CD4-positive, alpha-beta T cell treated with Interleukin-4 for 4 hours (primary cell): Measurements from ENCODE around the gene MRPS10.

Experiments used
- DNase-seq: peaks from one replicate; pipeline ENCODE4 v3.0.0-alpha.2; 2020

Gene MRPS10

GRCh38 chr6:42217519-42218367, at the start of gene MRPS10:
Gene MRPS10, minus strand, starts transcription at chr6:42217861. Its CDS starts 12 bp downstream, at chr6:42217849.
- peak; percentile 94 for DNase-seq

GRCh38 chr6:42266538-42266937, 48.9 kb upstream of the MRPS10 start:
- DNase-seq: no peak

- DNase-seq: no peak
These were observed 47.3 kb upstream of the MRPS10 start for GRCh38 chr6:42264852-42265390.

- no peak for DNase-seq
These were observed 46.6 kb upstream of the MRPS10 start for GRCh38 chr6:42264162-42264851.

GRCh38 chr6:42263165-42263728, 45.6 kb upstream of the MRPS10 start:
- DNase-seq: no peak

- peak; percentile 12 for DNase-seq
These were observed 43.3 kb upstream of the MRPS10 start for GRCh38 chr6:42260972-42261371.

GRCh38 chr6:42260396-42260888, 42.8 kb upstream of the MRPS10 start:
- DNase-seq: no peak

- DNase-seq: no peak
These were observed 42.3 kb upstream of the MRPS10 start for GRCh38 chr6:42259841-42260395.

GRCh38 chr6:42259286-42259685, 41.6 kb upstream of the MRPS10 start:
- DNase-seq: no peak

GRCh38 chr6:42257614-42258013, 40.0 kb upstream of the MRPS10 start:
- DNase-seq: no peak

- DNase-seq: no peak
These were observed 39.4 kb upstream of the MRPS10 start for GRCh38 chr6:42257063-42257462.

GRCh38 chr6:42255050-42255449, 37.4 kb upstream of the MRPS10 start:
- DNase-seq: no peak

GRCh38 chr6:42254505-42254904, 36.8 kb upstream of the MRPS10 start:
- no peak for DNase-seq

GRCh38 chr6:42251911-42252637, 34.4 kb upstream of the MRPS10 start:
- DNase-seq: no peak

- no peak for DNase-seq
These were observed 33.8 kb upstream of the MRPS10 start for GRCh38 chr6:42251500-42251899.

- DNase-seq: no peak
These were observed 32.7 kb upstream of the MRPS10 start for GRCh38 chr6:42250274-42250931.

GRCh38 chr6:42249279-42249678, 31.6 kb upstream of the MRPS10 start:
- DNase-seq: no peak

- DNase-seq: no peak
These were observed 25.4 kb upstream of the MRPS10 start for GRCh38 chr6:42243046-42243445.

- DNase-seq: no peak
These were observed 24.3 kb upstream of the MRPS10 start for GRCh38 chr6:42241915-42242314.

GRCh38 chr6:42239736-42240375, 22.2 kb upstream of the MRPS10 start:
- no peak for DNase-seq

- no peak for DNase-seq
These were observed 21.7 kb upstream of the MRPS10 start for GRCh38 chr6:42239333-42239732.
